Esophagus muscularis mucosa (tissue), 4 donors: ENCODE data around the gene ZNF333.

ENCODE experiments used
- CTCF ChIP-seq, 3 experiments: fragments of 200-600 bp in 2 of 3; fragments of 450-650 bp in 1 of 3; sonication (generic) in 2 of 3; IDR thresholded peaks; one replicate each; pipeline ENCODE4 v1.5.1; 2017 to 2019; ENCODE audit warnings: antibody characterized with exemption in 3 of 3, mild to moderate bottlenecking in 2 of 3, moderate library complexity in 1 of 3
- EP300 ChIP-seq: sonication (generic); formaldehyde crosslinking; IDR thresholded peaks from one replicate; pipeline ENCODE4 v1.6.1; 2017; ENCODE audit warnings: antibody characterized with exemption
- POLR2A ChIP-seq: fragments of 450-650 bp; IDR thresholded peaks from one replicate; pipeline ENCODE4 v1.6.1; 2017; ENCODE audit warnings: antibody characterized with exemption, moderate library complexity, mild to moderate bottlenecking, low read depth

GRCh38 chr19:14700711-14701375, 11.0 kb downstream of the ZNF333 start:
- no peak for TF ChIP-seq POLR2A
- no peak for TF ChIP-seq CTCF (IDR thresholded peaks at IDR 0.05)
- no peak for TF ChIP-seq EP300
